ENCODE results near the gene WDR86.

Gene WDR86

GRCh38 chr7:151454305-151454704, 44.5 kb upstream of the WDR86 start:
- no peak for TF ChIP-seq CTCF (IDR thresholded peaks at IDR 0.05; ENCODE audit: control extremely low read depth, extremely low read depth, low read depth, missing control alignments)
- DNase-seq (ENCODE audit: extremely low spot score), result no peak
- ChIA-PET CTCF (interaction anchor here (3.8 kb wide), 1 partner anchor 8 kb away, joined by 18 read pairs; no protein-coding TSS in a partner anchor), POLR2A (no interaction called here)

- ChIA-PET POLR2A (no interaction called here), CTCF (interaction anchor here (3.8 kb wide), 1 partner anchor 9 kb away, joined by 18 read pairs; no protein-coding TSS in a partner anchor)
- TF ChIP-seq CTCF (IDR thresholded peaks at IDR 0.05; ENCODE audit: control extremely low read depth, extremely low read depth, low read depth, missing control alignments), result no peak
- no peak for DNase-seq (ENCODE audit: extremely low spot score)
Observed at GRCh38 chr7:151453326-151453791, 43.5 kb upstream of the WDR86 start.

GRCh38 chr7:151452680-151453325, 43.0 kb upstream of the WDR86 start:
- TF ChIP-seq CTCF (IDR thresholded peaks at IDR 0.05; ENCODE audit: control extremely low read depth, extremely low read depth, low read depth, missing control alignments), result no peak
- ChIA-PET POLR2A (no interaction called here), CTCF (interaction anchor here (0.9 to 3.8 kb wide), 3 partner anchors 10 to 137 kb away, joined by 4 to 18 read pairs (median 7); no protein-coding TSS in a partner anchor)
- DNase-seq (ENCODE audit: extremely low spot score), result no peak

DNA sequence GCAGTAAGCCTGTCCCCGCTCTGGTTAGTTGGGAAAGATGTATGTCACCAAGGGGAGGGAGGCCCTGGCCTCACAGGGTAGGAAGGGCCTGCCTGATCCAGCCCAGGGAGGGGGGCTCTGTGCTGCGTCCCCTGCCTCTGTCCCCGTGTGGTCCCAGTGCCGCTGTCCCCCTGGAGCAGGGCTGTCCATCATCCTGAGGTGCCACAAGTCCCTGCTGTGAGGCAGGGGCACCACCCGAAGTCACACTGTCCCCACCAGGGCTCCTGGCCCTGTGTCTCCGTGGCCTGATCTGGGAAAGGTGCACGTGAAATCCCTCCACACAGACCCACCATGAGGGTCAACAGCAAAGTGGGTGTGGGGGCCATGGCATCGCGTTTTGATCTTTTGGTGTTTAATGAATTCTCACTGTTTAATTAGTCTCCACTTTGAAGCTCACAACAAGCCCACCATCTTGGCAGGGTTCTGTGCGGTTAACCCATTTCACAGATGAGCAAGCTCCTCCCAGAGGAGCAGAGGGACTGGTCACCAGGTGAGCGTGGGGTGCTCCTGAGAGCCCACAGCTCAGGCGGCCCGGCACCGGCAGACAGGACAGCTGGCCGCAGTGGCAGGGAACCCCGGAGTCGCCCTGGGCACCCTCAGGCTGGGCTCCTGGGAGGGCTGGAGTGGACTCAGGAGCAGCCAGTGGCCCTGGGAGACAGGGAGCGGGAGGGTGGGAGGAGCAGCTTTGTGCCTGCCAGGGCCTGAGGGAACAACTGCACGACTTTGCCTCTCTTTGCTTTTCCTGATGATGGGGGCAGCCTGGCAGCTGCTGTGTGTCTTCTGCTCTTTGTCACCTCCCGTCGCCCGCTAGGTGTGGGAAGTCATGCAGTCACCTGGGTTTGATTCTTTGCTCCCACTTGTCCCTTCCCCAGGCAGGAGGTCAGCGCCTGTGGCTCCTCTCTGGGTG, 42.1 kb upstream of the WDR86 start:
- no peak for DNase-seq (ENCODE audit: extremely low spot score)
- TF ChIP-seq CTCF (IDR thresholded peaks at IDR 0.05; ENCODE audit: control extremely low read depth, extremely low read depth, low read depth, missing control alignments), result no peak
- ChIA-PET CTCF (interaction anchor here (0.9 to 3.9 kb wide), 5 partner anchors 11 to 136 kb away, joined by 3 to 33 read pairs (median 7); no protein-coding TSS in a partner anchor), POLR2A (no interaction called here)

GRCh38 chr7:151451156-151451555, 41.3 kb upstream of the WDR86 start:
- CTCF ChIA-PET, result interaction anchor here (1.3 to 3.9 kb wide), 4 partner anchors 11 to 135 kb away, joined by 3 to 33 read pairs (median 12); no protein-coding TSS in a partner anchor
- POLR2A ChIA-PET, result no interaction called here
- no peak for DNase-seq (ENCODE audit: extremely low spot score)
- TF ChIP-seq CTCF (IDR thresholded peaks at IDR 0.05; ENCODE audit: control extremely low read depth, extremely low read depth, low read depth, missing control alignments), result no peak

GRCh38 chr7:151449990-151450389, 40.2 kb upstream of the WDR86 start:
- TF ChIP-seq CTCF (IDR thresholded peaks at IDR 0.05; ENCODE audit: control extremely low read depth, extremely low read depth, low read depth, missing control alignments), result no peak
- no peak for DNase-seq (ENCODE audit: extremely low spot score)
- ChIA-PET CTCF (interaction anchor here (0.8 to 3.9 kb wide), 12 partner anchors 11 to 433 kb away, joined by 3 to 77 read pairs (median 6); no protein-coding TSS in a partner anchor), POLR2A (no interaction called here)

All from GM10248 (cell line).